Keratinocyte (primary cell): Measurements from ENCODE around the gene ZNF648. TPM values are rescaled to one million over a fixed set of nuclear protein-coding genes. Genes with fewer than 3 reads are reported as not detected.

ENCODE experiments used
- DNase-seq: peaks from one replicate; pipeline ENCODE4 v3.0.0-alpha.2; 2011; ENCODE audit warnings: low read depth, missing footprints, low spot score
- FAIRE-seq: peaks from 2 replicates; lab custom pipeline; 2011; peaks lifted over from hg19 to GRCh38; lab: Jason Lieb, UNC
- H2AFZ ChIP-seq: 2 replicates; pipeline ENCODE4 v1.6.0; 2012; ENCODE audit warnings: low read length, control low read depth, inconsistent platforms; ENCODE audit not compliant: control insufficient read depth
- H3K27ac ChIP-seq: 2 replicates; pipeline ENCODE4 v1.5.1; 2011; ENCODE audit warnings: low read length; ENCODE audit not compliant: control insufficient read depth, insufficient read depth
- H3K27me3 ChIP-seq: 3 replicates; pipeline ENCODE4 v1.6.0; 2011; ENCODE audit warnings: low read length; ENCODE audit not compliant: control insufficient read depth, insufficient read depth; ENCODE audit errors: extremely low read depth
- H3K36me3 ChIP-seq, 2 experiments: 2 replicates in 1 of 2; 3 replicates in 1 of 2; pipeline ENCODE4 v1.5.1; 2011; ENCODE audit warnings: low read length in 2 of 2, mild to moderate bottlenecking in 1 of 2; ENCODE audit not compliant: control insufficient read depth in 2 of 2, insufficient read depth in 2 of 2; ENCODE audit errors: extremely low read depth in 1 of 2
- H3K4me1 ChIP-seq: 3 replicates; pipeline ENCODE4 v1.5.1; 2011; ENCODE audit warnings: low read length; ENCODE audit not compliant: control insufficient read depth, insufficient read depth; ENCODE audit errors: extremely low read depth
- H3K4me2 ChIP-seq: 3 replicates; pipeline ENCODE4 v1.6.0; 2011; ENCODE audit warnings: low read depth, low read length; ENCODE audit not compliant: control insufficient read depth, insufficient read depth; ENCODE audit errors: extremely low read depth
- H3K4me3 ChIP-seq, 3 experiments: fragments of 200-600 bp in 1 of 3; sonication (generic) in 1 of 3; 2 replicates in 2 of 3; 3 replicates in 1 of 3; pipeline ENCODE4 v1.5.1; 2011 to 2016; ENCODE audit warnings: low read length in 3 of 3, mild to moderate bottlenecking in 3 of 3, control low read depth in 2 of 3, inconsistent platforms in 1 of 3, low read depth in 1 of 3, mixed read lengths in 1 of 3, mixed run types in 1 of 3, moderate library complexity in 1 of 3; ENCODE audit not compliant: control insufficient read depth in 2 of 3, insufficient read depth in 2 of 3; ENCODE audit errors: extremely low read depth in 1 of 3
- H3K79me2 ChIP-seq: 2 replicates; pipeline ENCODE4 v1.6.0; 2012; ENCODE audit warnings: low read length; ENCODE audit not compliant: control insufficient read depth, insufficient read depth
- H3K9ac ChIP-seq: 3 replicates; pipeline ENCODE4 v1.6.0; 2011; ENCODE audit warnings: low read length; ENCODE audit not compliant: control insufficient read depth, insufficient read depth; ENCODE audit errors: extremely low read depth
- H3K9me1 ChIP-seq: 3 replicates; pipeline ENCODE4 v1.6.0; 2011; ENCODE audit warnings: low read length; ENCODE audit not compliant: control insufficient read depth, insufficient read depth; ENCODE audit errors: extremely low read depth
- H3K9me3 ChIP-seq: 2 replicates; pipeline ENCODE4 v1.5.1; 2012; ENCODE audit warnings: low read depth, low read length; ENCODE audit not compliant: control insufficient read depth
- H4K20me1 ChIP-seq: 3 replicates; pipeline ENCODE4 v1.6.0; 2011; ENCODE audit warnings: low read length; ENCODE audit not compliant: control insufficient read depth, insufficient read depth; ENCODE audit errors: extremely low read depth
- EZH2 ChIP-seq: IDR thresholded peaks from one replicate; pipeline ENCODE4 v1.6.1; 2012; ENCODE audit warnings: inconsistent platforms, mild to moderate bottlenecking, low read length, moderate library complexity
- dilution Hi-C: fragments of 300-500 bp; cut with MboI; formaldehyde crosslinking; loops from one replicate; pipeline ENCODE4 v1.7.0; 2020; ENCODE audit warnings: low sequenced_read_pairs; ENCODE audit not compliant: extremely low pct_ligation_motif_present
- polyA plus RNA-seq, 5 experiments: library from polyadenylated mRNA; depleted of rRNA in 3 of 5; stranded (reverse) in 3 of 5; stranded (forward) in 1 of 5; unstranded in 1 of 5; fragments of >200 nt; gene quantifications; 1 replicate in 1 of 5; 2 replicates in 3 of 5; 3 replicates in 1 of 5; pipeline versions ENCODE4 v1.2.1 to v1.2.3, GENCODE V29; 2011 to 2012; ENCODE audit warnings: missing spikeins in 2 of 5, low read depth in 1 of 5, low replicate concordance in 1 of 5
- TF ChIP-seq, protein P1 (sequence below), 3 experiments: IDR thresholded peaks in 1 of 3; conservative IDR thresholded peaks in 1 of 3; optimal IDR thresholded peaks in 1 of 3; 2 replicates in 2 of 3; 3 replicates in 1 of 3; pipeline versions ENCODE3 to v1.5.1; 2011; ENCODE audit warnings: low read length in 3 of 3, mild to moderate bottlenecking in 3 of 3, moderate library complexity in 2 of 3, control low read depth in 1 of 3, inconsistent platforms in 1 of 3; ENCODE audit not compliant: insufficient read depth in 2 of 3; ENCODE audit errors: extremely low read depth in 1 of 3

Gene ZNF648
- polyA plus RNA-seq, 1 donor (not counting 4 experiments of a cell fraction or from before 2014, with no cell fraction given) = not detected

DNA sequence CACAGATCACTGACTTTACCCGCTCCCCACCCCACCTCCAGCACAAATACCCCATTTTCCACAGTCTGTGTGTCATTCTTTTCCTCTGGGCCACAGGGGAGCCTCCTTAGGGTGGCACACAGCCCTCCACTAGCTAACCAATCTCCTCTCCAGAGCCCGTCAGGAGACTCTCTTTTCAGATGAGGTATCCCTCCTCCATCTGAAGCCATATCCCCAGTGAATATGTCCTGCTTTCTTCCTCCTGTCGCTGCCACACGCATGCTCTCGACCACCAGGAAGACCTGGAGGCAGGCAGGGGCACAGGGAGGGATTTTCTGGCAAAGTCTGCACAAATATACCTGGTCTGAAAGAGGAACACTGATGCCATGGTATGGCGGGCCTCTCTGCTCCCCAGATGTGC is 635 bp downstream of the ZNF648 start:
- DNase-seq = no peak
- Histone ChIP-seq H3K36me3 (no peaks in the 10 kb centered on the region), H3K79me2 (no peaks in the 10 kb centered on the region), H3K9me1 (no peaks in the 10 kb centered on the region), H4K20me1 (no peaks in the 10 kb centered on the region), H3K27me3 (peaks cover 25% of the 10 kb centered on the region), H3K9ac (no peak overlapping the region), H3K9me3 (no peaks in the 10 kb centered on the region), H3K4me1 (no peaks in the 10 kb centered on the region), H2AFZ (no peak overlapping the region), H3K4me3 (no peak overlapping the region), H3K4me2 (no peak overlapping the region), H3K27ac (no peak overlapping the region)
- no peak for FAIRE-seq
- dilution Hi-C loops = no loop called here
- TF ChIP-seq EZH2 = no peak
- TF ChIP-seq, protein P1, sequence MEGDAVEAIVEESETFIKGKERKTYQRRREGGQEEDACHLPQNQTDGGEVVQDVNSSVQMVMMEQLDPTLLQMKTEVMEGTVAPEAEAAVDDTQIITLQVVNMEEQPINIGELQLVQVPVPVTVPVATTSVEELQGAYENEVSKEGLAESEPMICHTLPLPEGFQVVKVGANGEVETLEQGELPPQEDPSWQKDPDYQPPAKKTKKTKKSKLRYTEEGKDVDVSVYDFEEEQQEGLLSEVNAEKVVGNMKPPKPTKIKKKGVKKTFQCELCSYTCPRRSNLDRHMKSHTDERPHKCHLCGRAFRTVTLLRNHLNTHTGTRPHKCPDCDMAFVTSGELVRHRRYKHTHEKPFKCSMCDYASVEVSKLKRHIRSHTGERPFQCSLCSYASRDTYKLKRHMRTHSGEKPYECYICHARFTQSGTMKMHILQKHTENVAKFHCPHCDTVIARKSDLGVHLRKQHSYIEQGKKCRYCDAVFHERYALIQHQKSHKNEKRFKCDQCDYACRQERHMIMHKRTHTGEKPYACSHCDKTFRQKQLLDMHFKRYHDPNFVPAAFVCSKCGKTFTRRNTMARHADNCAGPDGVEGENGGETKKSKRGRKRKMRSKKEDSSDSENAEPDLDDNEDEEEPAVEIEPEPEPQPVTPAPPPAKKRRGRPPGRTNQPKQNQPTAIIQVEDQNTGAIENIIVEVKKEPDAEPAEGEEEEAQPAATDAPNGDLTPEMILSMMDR (optimal IDR thresholded peaks at IDR 0.05 in 1 of 3, IDR thresholded peaks at IDR 0.05 in 1 of 3, conservative IDR thresholded peaks at IDR 0.05 in 1 of 3; ENCODE audit: extremely low read depth in 1 of 3, insufficient read depth in 2 of 3, low read length in 3 of 3) = no peak

DNA sequence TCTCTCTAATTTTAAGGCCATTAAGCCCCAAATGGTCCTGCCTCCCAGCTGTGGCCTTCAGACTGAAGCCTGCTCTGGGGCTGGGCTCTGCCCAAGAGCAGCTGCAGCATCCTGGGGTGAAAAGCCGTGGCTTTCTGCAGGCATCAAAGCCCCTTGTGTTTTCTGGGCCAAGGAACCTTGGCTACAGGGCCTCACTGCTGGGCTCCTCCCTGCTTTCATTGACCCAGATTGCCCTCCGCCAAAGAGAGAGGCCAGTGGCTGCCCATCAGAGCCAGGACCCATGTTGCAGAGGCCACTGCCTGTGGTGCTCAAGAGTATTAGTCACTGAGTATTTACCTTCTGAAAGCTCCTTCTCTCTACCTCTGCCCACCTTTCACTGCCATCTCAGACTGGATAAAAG is 1.6 kb downstream of the ZNF648 start:
- FAIRE-seq = no peak
- H3K4me1 ChIP-seq = no peaks in the 10 kb centered on the region

More for the DNA sequence above, 1.6 kb downstream of the ZNF648 start:
- no peak for DNase-seq
- H4K20me1 ChIP-seq = no peaks in the 10 kb centered on the region
- no peak overlapping the region for H3K27ac ChIP-seq
- H3K4me2 ChIP-seq = no peak overlapping the region
- no peak for TF ChIP-seq EZH2
- TF ChIP-seq, protein P1 (optimal IDR thresholded peaks at IDR 0.05 in 1 of 3, IDR thresholded peaks at IDR 0.05 in 1 of 3, conservative IDR thresholded peaks at IDR 0.05 in 1 of 3; ENCODE audit: extremely low read depth in 1 of 3, insufficient read depth in 2 of 3, low read length in 3 of 3) = no peak
- H3K4me3 ChIP-seq = no peak overlapping the region
- H3K9ac ChIP-seq = no peak overlapping the region
- no peak overlapping the region for H2AFZ ChIP-seq
- no peaks in the 10 kb centered on the region for H3K9me3 ChIP-seq
- dilution Hi-C loops = no loop called here
- H3K9me1 ChIP-seq = no peaks in the 10 kb centered on the region
- H3K27me3 ChIP-seq = peaks cover 22% of the 10 kb centered on the region
- H3K79me2 ChIP-seq = no peaks in the 10 kb centered on the region
- no peaks in the 10 kb centered on the region for H3K36me3 ChIP-seq
